ENCODE data around the gene SEBOX.
A peak's percentile ranks its signal among the peaks of the same experiment; 100 is the strongest.
"Not testable (repeated sequence)": the region's sequence is repeated elsewhere in the genome, so short reads cannot be mapped to it uniquely, and the experiment has no call there.

The SEBOX gene

DNA sequence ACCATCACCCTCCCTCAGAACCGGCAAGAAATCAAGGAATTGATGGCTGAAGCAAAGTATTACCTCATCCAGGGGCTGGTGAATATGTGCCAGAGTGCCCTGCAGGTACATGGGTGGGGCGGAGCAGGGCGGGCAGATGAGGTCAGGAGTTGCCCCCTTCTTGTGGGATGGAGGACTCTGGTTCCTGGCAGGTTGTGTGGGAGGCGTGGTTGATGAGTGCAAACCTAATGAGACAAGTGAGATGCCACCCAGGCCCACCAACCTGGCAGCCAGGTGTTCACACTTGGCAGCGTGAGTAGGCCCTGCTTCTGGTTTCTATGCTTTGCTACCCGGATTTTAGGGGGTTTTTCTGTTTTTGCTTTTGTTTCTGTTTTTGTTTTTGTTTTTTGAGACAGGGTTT, 24.6 kb downstream of the SEBOX start:
- DNase-seq (ENCODE audit: low read depth): no peak

DNA sequence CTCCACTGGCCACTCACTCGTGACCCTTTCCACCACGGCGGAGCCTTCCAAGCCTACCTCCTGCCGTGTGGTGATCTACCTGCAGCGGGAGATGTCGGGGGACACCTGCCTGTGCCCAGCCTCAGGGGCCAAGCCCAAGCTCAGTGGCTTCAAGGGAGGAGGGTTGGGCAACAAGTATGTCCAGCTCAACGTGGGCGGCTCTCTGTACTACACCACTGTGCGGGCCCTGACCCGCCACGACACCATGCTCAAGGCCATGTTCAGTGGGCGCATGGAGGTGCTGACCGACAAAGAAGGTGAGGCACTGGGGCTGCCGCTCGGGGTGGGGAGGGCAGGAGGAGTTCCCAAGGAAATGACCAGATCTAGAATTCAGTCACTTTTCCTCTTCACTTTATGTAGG, 25.6 kb downstream of the SEBOX start:
- no peak for DNase-seq (ENCODE audit: low read depth)

DNA sequence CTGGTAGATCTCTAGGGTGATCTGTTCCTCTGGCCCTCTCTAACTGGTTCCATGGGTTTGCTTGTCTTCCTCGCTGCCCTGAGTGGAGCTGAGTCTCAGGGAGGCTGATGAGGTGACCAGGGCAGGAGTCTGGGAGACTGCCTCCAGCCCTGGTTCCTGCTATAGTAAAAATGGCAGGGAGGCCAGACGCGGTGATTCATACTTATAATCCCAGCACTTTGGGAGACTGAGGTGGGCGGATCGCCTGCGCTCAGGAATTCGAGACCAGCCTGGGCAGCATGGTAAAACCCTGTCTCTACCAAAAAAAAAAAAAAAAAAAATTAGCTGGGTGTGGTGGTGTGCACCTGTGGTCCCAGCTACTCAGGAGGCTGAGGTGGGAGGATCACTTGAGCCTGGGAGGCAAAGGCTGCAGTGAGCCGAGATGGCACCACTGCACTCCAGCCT, 26.2 kb downstream of the SEBOX start:
- not testable (repeated sequence) for DNase-seq (ENCODE audit: low read depth)

DNA sequence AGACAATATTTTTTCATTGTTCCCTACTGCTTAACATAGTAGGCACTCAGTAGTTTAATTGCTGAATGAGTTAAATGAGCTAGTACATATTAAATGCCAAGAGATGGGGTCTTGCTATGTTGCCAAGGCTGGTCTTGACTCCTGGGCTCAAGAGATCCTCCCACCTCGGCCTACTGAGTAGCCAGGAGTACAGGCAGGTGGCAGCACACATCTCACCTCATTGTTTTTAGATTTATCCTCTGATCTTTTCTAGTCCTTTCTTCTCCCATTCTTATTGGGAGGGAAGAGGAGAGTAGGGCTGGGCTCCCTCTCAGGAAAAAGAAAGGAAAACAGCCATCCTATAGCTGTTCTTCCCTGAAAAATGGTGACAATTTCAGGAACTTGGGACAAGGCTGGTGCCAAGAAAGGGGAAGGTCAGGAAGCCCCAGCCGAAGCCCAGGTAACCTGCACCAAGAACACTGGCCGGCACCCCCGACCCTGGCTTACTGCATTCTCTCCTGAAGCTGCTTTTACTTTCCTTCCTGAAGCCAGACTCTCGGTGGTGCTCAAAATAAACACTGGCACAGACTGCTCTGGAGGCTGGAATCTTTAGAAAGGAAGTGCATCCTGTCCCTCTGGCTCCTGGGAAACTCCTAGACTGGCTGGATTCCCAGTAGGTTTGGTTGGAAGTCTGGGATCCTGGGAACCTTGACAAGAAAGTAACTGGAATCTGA, 26.8 kb downstream of the SEBOX start:
- DNase-seq (ENCODE audit: low read depth): no peak

DNA sequence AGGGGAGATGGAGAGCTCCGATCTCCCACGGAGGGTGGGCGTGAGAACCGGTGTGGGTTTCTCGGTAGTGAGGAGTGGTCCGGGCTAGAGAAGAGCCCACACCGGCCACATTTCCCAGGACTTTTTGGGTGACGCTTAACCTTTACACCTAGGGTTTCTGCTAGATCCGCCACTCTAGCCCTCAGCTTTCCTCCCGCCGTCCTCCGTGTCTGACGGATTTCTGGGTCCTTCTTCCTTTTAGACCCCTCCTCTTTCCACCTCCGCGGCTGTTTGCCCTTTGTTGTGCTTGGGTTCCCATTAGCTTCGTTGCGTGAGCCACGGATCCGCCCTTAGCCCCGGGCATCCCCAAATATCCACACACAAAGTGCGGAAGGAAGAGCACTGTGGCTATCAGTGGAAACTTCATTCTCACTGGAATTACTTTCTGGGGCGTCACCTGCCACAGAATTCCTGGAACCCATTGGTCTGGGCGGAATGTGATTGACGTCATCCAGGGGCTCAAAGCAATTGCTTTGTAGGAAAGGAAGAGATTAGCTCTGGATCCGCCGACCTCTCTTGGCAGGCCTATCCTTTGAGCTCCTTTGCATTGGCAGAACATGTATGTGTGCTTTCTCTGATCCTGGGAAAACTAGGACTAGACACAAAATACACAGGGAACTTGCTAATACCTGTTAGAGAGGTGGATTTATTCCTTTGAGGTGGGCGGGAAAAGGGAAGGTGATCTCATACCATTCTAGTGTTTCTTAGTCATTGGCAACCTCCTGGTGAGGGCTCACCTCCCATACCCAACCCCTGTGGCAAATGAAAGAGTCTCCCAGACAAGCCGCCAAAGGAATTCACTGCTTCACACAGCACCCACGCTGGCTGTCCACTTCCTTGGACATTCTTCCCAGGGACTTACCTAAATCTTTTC, 28.8 kb downstream of the SEBOX start:
- DNase-seq (ENCODE audit: low read depth): peak; percentile 63

DNA sequence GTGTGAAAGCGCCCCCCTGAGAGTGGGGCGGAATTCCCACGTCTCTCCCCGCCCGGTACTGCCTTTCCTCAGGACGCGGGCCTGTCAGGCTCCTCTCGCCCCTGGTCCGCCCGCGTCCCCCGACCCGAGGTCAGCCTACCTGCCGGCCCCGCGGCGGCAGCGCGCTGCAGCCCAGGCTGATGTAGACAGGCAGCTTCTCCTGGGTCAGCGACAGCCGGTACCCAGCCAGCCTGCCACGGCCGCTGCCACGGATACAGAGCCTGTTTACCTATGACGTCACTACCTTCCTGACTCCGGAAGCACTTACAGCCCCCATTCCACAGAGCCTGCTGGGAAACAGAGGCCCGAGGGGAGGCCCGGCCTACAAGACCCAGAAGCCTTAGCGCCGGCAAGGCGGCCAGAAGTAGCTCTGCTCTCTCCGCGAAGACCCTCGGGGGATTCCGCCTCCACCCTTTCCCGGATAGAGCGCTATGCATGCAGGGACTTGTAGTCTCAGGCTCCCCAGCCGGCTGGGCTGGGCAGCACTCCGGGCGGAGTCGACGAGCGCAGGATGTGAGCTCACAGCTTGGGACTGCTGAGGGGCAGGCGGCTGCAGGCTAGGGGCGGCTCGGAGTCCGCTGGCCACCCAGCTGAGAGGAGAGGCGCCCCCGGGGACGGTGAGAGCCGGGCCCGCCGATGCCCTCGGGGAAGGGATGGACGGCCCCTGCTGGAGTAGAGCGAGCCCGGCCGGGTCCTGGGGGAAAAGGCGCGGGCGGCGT, 29.6 kb downstream of the SEBOX start, which contains the start of the genes IFT20 and TNFAIP1:
Gene IFT20, minus strand, starts transcription at position 272 of the 758 bp plus-strand sequence. CDS start 3,487 bp downstream, outside the sequence.
Gene TNFAIP1, plus strand, starts transcription at position 561 of the 758 bp plus-strand sequence. CDS start 3,761 bp downstream, outside the sequence.
- DNase-seq (ENCODE audit: low read depth): peak; percentile 96

DNA sequence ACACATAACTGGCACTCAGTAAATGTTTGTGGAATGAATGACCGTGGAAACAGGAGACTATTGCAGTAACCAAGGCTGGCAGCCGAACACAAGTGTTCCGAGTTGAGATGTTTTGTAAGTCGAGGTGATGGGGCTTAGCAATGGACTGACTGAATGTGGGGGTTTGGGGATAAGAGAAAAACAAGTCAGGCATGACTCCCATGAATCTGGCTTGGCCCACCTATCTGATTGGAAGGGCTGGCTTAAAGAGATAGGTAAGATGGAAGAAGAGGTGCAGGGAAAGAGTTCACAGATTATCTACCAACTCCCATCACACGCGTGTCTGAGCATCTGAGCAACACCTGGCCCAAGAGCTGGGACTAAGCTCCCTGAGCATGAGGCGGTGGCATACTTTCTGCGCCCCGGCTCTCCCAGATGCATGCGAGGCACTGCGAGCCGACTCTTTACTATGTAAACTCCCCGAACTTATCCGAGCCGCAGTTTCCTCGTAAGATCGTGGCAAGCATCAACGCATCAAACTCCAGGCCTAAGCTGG, 30.3 kb downstream of the SEBOX start:
- DNase-seq (ENCODE audit: low read depth): no peak

DNA sequence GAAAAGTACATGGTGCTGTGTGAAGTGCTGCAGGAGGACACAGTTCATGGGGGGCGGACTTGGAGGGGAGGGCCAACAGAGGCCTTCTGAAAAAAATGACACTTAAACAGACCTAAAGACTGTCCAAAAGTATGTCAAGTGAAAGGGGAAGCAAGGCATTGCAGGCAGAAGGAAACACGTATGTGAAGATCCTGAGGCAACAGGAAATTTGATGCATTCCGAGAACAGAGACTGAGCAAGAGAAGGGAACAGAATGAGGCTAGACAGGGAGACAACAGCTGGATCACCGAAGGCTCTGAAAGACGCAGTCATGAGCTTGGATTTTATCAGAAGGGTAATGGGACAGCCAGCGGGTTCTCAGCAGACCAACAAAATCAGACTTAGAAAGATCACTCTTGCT, 30.8 kb downstream of the SEBOX start:
- no peak for DNase-seq (ENCODE audit: low read depth)

DNA sequence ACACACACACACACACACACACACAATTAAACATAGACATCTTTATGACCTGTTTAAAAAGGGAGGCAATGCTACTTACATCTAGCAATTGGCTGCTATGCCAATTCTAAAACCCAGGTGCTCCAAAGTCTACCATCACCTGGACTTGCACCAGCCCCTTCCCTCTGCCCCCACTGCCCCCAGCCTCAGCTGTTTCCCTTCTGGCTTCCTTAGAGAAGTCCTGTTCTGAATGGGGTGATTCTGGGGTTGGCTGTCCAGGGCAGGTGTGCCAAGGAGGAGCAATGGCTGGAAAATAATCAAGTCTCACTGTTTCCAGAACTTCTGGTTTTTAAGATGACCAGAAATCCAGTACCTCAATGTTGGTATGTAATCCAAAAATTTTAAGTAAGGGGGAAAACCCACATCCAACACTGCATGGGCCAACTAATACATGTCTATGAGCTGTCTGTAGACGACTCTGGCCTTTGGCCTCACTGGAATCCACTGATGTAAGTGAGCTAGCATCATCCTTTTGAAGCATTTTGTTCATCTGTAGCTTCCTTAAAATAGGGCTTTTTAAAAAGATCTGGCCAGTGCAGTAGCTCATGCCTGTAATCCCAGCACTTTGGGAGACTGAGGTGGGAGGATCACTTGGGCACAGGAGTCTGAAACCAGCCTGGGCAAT, 31.8 kb downstream of the SEBOX start:
- no peak for DNase-seq (ENCODE audit: low read depth)

DNA sequence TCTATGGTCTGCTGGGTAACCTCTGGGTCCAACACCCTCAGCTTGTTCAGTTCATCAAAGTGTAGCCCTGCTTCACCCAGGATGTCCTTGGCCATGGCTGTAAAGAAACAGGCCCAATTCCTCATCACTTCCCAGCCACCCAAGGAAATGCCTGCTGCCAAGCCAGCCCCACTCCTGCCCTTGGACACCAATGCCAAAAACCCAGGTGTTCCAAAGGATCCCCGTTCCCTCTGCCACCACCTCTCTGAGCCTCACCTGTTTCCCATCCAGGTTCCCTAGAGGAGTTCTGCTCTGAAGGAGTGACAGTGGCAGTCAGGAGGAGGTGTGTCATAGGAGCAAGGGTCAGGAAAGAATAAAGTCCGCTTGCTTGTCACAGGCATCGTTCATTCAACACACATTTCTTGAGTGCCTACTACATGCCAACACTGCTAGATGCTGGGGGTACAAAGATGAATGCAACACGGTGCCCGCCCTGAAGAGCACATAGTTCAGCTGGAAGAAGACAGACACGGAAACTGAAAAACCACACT, 33.0 kb downstream of the SEBOX start:
- DNase-seq (ENCODE audit: low read depth): no peak

DNA sequence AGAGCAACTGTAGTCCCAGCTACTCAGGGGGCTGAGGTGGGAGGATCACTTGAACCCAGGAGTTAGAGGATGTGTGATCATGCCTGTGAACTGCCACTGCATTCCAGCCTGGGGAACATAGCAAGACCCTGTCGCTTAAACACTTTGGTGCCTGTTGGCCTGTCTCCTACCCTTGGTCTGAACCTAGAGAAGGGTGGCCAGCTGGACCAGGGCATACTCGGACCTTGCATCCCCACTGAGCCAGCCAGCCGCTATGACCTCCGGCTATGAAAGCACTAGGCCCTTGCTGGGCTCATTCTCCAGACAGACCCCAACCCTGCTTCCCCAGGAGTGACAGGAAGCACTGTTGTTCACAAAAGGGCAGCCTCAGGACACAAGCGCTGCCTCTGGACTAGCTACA, 34.3 kb downstream of the SEBOX start:
- no peak for DNase-seq (ENCODE audit: low read depth)

DNA sequence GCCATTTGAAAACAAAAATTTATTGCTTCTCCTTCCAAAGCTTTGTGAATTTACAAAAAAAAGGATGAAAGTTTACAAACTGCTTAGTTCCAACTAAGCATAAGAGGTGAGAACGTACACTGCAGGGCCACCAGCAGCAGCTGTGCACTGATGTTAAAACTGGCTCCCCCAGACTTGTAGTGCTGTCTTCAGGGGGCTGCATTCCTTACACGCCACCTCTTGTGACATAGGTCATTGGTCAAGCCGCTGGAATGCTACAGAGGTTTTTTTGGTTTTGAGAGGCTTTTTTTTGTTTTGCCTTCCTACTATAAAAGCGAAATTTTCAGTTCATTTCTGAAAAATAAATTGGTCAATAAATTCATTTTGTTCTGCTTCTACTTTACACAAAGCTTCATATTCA, 36.7 kb downstream of the SEBOX start:
- no peak for DNase-seq (ENCODE audit: low read depth)

DNA sequence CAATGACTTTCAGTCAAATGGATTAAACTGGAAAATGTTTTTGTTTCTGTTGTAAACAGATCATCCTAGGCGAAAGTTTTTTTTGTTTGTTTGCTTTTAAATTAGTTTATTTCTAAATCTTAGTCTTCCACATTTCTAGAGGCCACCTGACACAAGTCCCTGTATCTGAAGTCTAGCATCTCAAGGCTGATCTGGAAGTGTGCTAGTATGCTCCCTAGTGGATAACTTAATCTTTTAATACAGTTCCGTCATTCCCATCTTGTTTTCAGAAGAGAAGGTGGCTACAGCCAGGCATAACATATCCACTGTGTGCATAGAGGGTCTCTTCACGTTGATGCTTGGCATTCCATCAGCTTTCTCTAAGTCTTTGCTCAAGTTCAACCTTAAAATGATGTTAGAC, 37.3 kb downstream of the SEBOX start:
- DNase-seq (ENCODE audit: low read depth): no peak

DNA sequence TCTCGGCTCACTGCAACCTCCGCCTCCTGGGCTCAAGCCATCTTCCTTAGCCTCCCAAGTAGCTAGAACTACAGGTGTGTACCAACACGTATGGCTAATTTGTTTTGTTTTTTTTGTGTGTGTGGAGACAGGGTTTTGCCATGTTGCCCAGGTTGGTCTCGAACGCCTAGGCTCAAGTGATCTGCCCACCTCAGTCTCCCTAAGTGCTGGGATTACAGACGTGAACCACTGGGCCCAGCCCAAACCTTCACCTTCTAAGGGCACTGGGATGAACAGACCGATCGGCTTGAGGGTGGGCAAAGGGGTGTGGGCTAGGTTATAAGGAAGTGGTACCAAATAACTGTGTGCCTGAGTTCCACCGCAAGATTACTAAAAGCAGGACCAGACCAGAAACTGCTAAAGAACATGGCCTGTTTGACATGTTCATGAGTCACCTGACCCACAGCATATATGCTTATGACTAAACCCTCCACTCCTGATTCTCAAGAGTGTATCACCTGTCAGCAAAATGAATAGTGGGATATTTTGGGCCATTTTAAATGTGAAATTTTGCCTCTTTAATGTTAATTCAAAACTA, 37.9 kb downstream of the SEBOX start:
- DNase-seq (ENCODE audit: low read depth): no peak

DNA sequence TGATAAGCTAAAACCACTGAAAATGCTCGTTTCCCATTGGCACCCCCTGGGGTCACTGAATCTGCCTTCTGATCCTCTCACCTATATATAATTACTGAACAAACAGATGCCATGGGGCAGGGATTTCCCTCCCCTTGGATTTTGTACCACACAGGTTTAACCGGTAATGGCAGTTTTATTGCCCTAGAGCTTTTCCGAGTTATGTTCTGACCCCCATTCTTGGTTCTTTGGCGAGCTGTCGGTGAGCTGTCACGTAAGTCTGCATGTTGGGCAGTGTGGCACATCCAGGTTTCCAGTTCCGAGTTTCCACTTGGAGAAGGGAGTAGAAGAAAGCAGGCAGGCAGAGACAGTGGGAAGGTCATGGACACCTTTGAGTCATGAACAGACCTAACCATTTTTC, 38.9 kb downstream of the SEBOX start:
- DNase-seq (ENCODE audit: low read depth): no peak

DNA sequence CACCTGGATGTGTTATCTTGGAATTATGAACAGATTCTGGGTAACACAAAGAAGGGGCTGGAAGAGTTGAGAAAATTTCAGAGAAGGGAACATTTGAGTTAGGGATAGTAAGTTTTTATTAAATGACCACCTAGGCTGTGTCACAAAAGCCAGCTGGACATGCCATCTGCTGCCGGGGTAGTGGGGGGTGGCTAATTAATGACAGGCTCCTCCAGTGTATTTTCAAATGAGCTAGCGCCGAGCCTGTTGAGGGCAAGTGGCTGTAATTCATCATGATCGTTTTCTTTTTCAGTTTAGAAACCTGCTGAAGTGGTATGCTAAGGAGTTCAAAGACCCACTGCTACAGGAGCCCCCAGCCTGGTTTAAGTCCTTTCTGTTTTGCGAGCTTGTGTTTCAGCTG, 39.8 kb downstream of the SEBOX start:
- no peak for DNase-seq (ENCODE audit: low read depth)

DNA sequence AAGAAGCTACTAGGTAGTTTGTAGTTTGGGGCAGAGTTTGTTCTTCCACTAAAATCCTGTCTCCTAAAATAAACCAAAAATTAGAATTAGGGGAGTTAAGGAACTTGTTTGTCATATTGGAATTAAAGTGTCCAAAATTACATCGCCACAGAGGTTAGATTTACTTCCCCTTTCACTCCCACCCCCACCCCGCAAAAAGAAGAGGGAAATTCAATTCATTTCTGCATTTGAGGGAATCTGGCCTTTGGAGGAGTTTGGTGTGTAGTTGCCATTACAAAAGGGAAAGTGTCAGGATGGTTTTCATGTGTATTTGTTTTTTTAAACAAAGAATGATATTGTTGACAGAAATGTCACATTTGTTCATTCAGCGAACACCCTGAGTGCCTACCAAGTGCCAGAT, 40.2 kb downstream of the SEBOX start:
- no peak for DNase-seq (ENCODE audit: low read depth)

DNA sequence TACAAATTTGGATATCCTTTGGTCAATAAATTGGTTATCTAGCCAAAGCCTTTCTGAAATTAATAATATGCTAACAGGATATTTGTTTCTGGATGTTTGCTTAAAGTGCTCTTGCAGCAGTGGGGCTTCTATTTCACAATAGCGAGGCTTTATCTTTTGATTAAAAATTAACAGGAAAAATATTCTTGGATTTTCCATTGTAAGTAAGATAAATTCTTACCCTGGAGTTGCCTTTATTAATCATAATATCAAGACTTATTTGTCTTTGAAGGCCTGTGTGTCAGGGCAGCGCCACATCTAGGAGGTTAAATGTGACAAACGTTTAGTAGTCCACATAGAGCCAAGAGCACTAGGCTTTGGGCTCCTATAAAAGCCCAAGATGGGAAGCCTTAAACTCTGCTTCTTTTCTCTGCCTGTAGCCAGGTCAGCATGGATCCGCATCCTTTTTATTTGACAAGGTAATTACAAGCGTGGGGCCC, 40.7 kb downstream of the SEBOX start:
- DNase-seq (ENCODE audit: low read depth): no peak

DNA sequence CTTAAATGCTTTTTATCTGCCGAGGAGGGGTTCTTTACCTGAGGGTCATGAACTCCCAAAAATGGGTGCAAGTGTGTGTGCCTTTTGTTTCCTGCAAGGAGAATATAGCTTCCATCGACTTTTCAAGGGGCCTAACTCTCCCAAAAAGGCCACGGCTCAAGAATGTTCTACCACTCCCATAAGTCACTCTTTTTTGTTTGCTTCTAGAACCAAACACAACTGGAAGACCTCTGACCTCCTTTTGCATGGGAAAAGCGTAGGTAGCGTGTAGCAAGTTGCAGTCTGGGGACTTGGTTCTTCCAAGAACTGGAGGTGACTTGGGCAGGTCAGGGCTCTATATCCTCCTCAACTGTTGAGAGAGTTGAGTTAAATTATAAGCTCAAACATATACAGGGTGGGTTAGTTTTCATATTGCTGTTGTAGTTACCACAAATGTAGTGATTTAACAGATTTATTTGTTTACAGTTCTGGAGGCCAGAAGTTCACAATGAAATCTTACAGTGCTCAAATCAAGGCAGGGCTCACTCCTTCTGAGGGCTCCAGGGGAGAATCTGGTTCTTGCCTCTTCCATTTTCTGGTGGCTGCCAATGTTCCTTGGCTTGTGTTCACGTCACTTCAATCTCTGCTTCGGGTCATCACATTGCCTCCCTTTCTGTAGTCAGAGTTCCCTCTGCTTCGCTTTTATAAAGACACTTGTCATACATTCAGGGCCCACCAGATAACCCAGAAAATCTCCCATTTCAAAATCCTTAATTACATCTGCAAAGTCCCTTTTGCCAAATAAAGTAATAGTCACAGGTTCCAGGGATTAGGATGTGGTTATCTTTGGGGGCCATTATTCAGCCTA, 44.6 kb downstream of the SEBOX start:
- no peak for DNase-seq (ENCODE audit: low read depth)

DNA sequence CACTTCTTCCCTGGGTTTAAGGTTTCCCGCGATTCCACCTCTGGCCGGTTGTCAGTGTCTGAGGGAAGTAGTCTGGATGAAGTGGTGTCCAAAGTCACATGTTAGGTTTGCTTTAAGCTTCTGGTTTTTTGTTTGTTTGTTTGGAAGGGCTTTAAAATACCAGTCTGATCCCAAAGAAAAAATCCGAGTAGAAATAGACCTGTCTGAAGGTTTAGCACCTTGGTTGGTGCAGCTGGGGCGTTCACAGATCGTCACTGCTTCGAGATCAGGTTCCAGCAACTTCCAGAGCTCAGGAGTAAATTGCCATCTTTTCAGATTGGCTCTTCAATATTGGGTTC, 45.4 kb downstream of the SEBOX start:
- no peak for DNase-seq (ENCODE audit: low read depth)

Data from HS-5 (cell line).